ENCODE measurements around the gene PDZD2. TPM values are rescaled to one million over a fixed set of nuclear protein-coding genes. Genes with fewer than 3 reads are reported as not detected.
"Not testable (repeated sequence)": the region's sequence is repeated elsewhere in the genome, so short reads cannot be mapped to it uniquely, and the experiment has no call there.

PDZD2 gene
- total RNA-seq, 1 donor from 2014 or later: not detected

DNA sequence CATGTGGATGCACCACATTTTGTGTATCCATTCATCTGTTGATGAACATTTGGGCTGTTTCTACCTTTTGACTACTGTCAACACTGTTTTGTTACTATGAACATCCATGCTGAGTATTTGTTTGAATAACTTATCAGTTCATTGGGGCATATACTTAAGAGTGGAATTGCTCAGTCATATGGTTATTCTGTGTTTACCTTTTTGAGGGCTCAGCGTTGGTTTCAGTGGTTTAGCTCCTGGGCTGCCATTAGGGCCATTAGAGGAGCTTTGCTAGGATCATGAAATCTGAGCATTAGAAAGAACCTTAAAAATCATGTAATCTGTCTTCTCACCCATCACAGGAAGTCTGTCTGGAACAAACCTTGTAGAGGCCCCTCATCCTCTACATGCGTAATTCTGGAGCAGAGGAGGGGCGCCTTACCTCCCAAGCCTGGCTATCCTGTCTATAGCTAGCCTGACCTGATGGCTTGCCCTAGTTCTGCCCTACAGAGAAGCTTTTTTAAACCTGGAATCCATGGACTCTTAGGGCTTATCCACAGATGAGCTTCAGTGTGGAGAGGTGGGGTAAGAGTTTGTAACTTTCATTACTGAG is 92.9 kb downstream of the PDZD2 start:
- Mint-ChIP-seq H3K27me3 (ENCODE audit: insufficient read depth) (peaks cover 2% of the 10 kb centered on the region), H3K4me1 (ENCODE audit: low read depth) (no peaks in the 10 kb centered on the region), H3K36me3 (ENCODE audit: low read depth) (no peaks in the 10 kb centered on the region), H3K27ac (no peak overlapping the region), H3K9me3 (no peaks in the 10 kb centered on the region), H3K4me3 (no peak overlapping the region)
- no peak for DNase-seq (ENCODE audit: low spot score)
- intact Hi-C loops (cut with micrococcal nuclease): no loop called here

- H3K36me3 Mint-ChIP-seq (ENCODE audit: low read depth); intact Hi-C loops (cut with micrococcal nuclease): not testable (repeated sequence)
Observed at GRCh38 chr5:31732821-31733220, 93.9 kb downstream of the PDZD2 start.

DNA sequence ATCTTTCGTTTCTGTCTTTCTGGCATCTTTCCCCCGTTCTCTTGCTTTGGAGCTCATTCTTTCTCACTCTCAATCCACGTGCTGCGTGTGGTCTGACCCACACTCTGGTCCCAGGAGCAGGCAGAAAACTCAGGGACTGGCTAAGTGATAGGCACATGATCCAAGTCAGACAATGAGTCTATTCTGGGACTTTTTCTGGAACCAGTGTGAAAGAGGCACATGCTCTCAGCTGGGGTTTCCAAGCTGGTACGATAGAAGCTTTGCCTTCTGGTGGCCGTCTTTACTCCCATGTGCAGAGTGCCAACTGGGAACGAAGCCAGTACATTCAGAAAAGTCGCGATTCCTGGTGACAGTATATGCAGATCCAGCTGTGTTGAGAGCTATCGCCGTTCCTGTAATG is 94.4 kb downstream of the PDZD2 start:
- intact Hi-C loops (cut with micrococcal nuclease): no loop called here
- Mint-ChIP-seq H3K9me3 (no peaks in the 10 kb centered on the region), H3K27me3 (ENCODE audit: insufficient read depth) (peaks cover 2% of the 10 kb centered on the region), H3K36me3 (ENCODE audit: low read depth) (no peaks in the 10 kb centered on the region), H3K4me3 (no peak overlapping the region), H3K27ac (no peak overlapping the region), H3K4me1 (ENCODE audit: low read depth) (no peaks in the 10 kb centered on the region)
- no peak for DNase-seq (ENCODE audit: low spot score)

More at GRCh38 chr5:31732821-31733220, 93.9 kb downstream of the PDZD2 start:
- not testable (repeated sequence) for H3K4me1 Mint-ChIP-seq (ENCODE audit: low read depth); H3K27me3 Mint-ChIP-seq (ENCODE audit: insufficient read depth); H3K4me3 Mint-ChIP-seq; DNase-seq (ENCODE audit: low spot score); H3K27ac Mint-ChIP-seq; H3K9me3 Mint-ChIP-seq

DNA sequence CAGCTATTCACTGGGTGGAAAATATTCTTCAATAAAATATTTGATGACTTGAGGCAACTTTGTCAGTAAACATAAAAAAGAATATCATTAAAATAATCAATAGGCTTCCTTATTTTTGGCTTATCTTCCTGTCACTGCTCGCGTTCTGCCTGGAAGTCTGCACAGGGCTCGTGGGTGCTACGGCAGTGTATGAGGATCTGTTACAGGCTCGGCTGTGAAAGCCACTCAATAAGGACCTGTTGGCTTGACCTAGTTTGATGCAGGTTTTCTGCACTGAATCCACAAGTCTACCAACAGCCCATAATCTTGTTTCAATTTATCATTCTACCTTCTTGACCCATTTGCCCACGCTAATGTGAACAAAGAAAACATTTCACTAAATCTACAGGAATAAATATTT is 97.2 kb downstream of the PDZD2 start:
- no peak for DNase-seq (ENCODE audit: low spot score)
- H3K36me3 Mint-ChIP-seq (ENCODE audit: low read depth): no peaks in the 10 kb centered on the region
- H3K9me3 Mint-ChIP-seq: no peaks in the 10 kb centered on the region
- no peak overlapping the region for H3K4me3 Mint-ChIP-seq
- intact Hi-C loops (cut with micrococcal nuclease): no loop called here
- H3K4me1 Mint-ChIP-seq (ENCODE audit: low read depth): no peaks in the 10 kb centered on the region
- peaks cover 2% of the 10 kb centered on the region for H3K27me3 Mint-ChIP-seq (ENCODE audit: insufficient read depth)
- no peak overlapping the region for H3K27ac Mint-ChIP-seq

GRCh38 chr5:31738199-31738598 is 99.3 kb downstream of the PDZD2 start:
- Mint-ChIP-seq H3K4me3 (no peak overlapping the region), H3K27me3 (ENCODE audit: insufficient read depth) (no peaks in the 10 kb centered on the region), H3K9me3 (no peaks in the 10 kb centered on the region), H3K4me1 (ENCODE audit: low read depth) (no peaks in the 10 kb centered on the region), H3K27ac (no peak overlapping the region), H3K36me3 (ENCODE audit: low read depth) (no peaks in the 10 kb centered on the region)
- intact Hi-C loops (cut with micrococcal nuclease): no loop called here
- DNase-seq (ENCODE audit: low spot score): no peak

DNA sequence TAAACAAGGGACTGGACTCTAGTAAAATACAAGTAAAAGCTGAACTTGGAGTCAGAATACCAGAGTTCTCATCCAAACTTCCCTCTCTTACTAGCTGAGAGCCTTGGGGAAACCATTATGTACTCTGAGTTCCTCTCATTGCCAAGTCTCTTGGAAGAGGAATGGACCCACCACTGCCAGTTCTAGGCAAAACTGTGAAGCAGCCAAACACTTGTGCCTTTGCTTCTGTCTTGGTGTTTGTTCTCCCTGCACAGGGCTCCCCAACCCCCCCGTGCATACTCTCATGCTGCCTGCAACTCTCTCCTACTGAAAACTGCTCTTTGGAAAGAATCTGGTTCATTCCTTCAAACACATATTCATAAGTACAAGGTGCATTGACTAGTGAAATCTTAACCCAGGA is 102.6 kb downstream of the PDZD2 start:
- no peak for DNase-seq (ENCODE audit: low spot score)

GRCh38 chr5:31743678-31744077 is 104.7 kb downstream of the PDZD2 start:
- Mint-ChIP-seq H3K27ac (no peak overlapping the region), H3K4me1 (ENCODE audit: low read depth) (no peaks in the 10 kb centered on the region), H3K4me3 (no peak overlapping the region), H3K36me3 (ENCODE audit: low read depth) (no peaks in the 10 kb centered on the region), H3K27me3 (ENCODE audit: insufficient read depth) (no peaks in the 10 kb centered on the region), H3K9me3 (no peaks in the 10 kb centered on the region)
- no peak for DNase-seq (ENCODE audit: low spot score)
- intact Hi-C loops (cut with micrococcal nuclease): no loop called here

More for the DNA sequence above, 102.6 kb downstream of the PDZD2 start:
- Mint-ChIP-seq H3K4me3 (no peak overlapping the region), H3K36me3 (ENCODE audit: low read depth) (no peaks in the 10 kb centered on the region), H3K27me3 (ENCODE audit: insufficient read depth) (no peaks in the 10 kb centered on the region), H3K9me3 (no peaks in the 10 kb centered on the region), H3K4me1 (ENCODE audit: low read depth) (no peaks in the 10 kb centered on the region), H3K27ac (no peak overlapping the region)
- intact Hi-C loops (cut with micrococcal nuclease): no loop called here

DNA sequence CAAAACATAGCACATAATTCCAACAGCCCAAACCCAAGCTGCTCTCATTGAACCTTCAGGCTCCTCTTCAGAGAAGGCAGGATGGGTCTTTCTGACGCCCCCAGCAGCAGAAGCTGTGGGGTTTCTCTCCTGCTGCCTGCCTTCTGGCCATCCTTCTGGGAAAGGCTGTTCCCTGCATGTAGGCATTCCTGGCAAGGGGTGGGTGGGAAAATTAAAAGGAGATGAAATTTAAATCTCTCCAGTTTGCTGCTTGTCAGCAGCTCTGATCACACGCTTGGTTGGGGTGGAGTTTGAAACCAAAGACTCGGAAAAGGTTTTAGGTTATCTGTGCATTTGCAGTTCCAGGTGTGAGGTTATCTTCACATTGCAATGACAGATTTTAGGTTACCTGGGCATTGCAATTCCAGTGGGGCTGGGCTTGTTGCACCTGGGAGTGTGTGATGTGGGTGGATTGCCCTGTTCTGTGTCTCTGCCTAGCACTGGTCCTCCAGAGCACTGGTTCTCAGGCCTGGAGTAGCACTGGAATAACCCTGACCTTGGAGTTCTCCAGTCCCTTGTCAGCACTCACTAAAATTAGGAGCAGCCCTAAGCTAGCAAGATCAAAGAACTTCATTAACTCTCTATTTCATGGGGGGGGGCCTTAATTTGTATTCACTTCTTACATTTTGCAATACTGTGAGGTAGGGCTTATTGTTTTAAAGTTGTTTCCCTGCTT is 109.7 kb downstream of the PDZD2 start:
- H3K36me3 Mint-ChIP-seq (ENCODE audit: low read depth): no peaks in the 10 kb centered on the region
- no peak overlapping the region for H3K27ac Mint-ChIP-seq
- peaks cover 3% of the 10 kb centered on the region for H3K27me3 Mint-ChIP-seq (ENCODE audit: insufficient read depth)
- H3K4me3 Mint-ChIP-seq: no peak overlapping the region
- H3K4me1 Mint-ChIP-seq (ENCODE audit: low read depth): no peaks in the 10 kb centered on the region
- H3K9me3 Mint-ChIP-seq: no peaks in the 10 kb centered on the region
- intact Hi-C loops (cut with micrococcal nuclease): no loop called here
- no peak for DNase-seq (ENCODE audit: low spot score)

GRCh38 chr5:31750215-31750614 is 111.3 kb downstream of the PDZD2 start:
- Mint-ChIP-seq H3K27ac (no peak overlapping the region), H3K9me3 (no peaks in the 10 kb centered on the region), H3K27me3 (ENCODE audit: insufficient read depth) (peaks cover 3% of the 10 kb centered on the region), H3K4me1 (ENCODE audit: low read depth) (no peaks in the 10 kb centered on the region), H3K36me3 (ENCODE audit: low read depth) (no peaks in the 10 kb centered on the region), H3K4me3 (no peak overlapping the region)
- intact Hi-C loops (cut with micrococcal nuclease): no loop called here
- DNase-seq (ENCODE audit: low spot score): no peak

DNA sequence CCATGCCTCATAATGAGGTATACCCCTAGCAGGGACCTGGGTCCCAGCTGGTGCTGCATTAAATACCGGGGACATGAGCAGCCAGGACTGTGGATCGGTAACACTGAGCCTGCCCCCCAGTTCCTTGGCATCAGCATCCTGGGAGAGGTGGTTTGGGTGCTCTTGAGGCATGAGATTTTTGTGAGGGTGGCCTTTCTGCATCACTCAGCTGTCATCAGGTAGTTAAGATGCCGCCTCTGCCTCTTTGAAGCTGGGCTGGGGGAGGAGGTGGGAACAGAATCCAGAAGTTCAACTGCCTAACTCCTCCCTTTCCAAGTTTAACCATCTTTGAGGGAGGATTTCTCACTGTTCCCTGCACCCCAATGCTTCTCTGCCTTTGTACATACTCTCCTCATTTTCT is 112.7 kb downstream of the PDZD2 start:
- intact Hi-C loops (cut with micrococcal nuclease): no loop called here
- Mint-ChIP-seq H3K27ac (no peak overlapping the region), H3K9me3 (no peaks in the 10 kb centered on the region), H3K36me3 (ENCODE audit: low read depth) (no peaks in the 10 kb centered on the region), H3K27me3 (ENCODE audit: insufficient read depth) (peaks cover 3% of the 10 kb centered on the region), H3K4me1 (ENCODE audit: low read depth) (no peaks in the 10 kb centered on the region), H3K4me3 (no peak overlapping the region)
- DNase-seq (ENCODE audit: low spot score): no peak

- intact Hi-C loops (cut with micrococcal nuclease): no loop called here
- Mint-ChIP-seq H3K36me3 (ENCODE audit: low read depth) (no peaks in the 10 kb centered on the region), H3K27me3 (ENCODE audit: insufficient read depth) (peaks cover 3% of the 10 kb centered on the region), H3K4me3 (no peak overlapping the region), H3K9me3 (no peaks in the 10 kb centered on the region), H3K27ac (no peak overlapping the region), H3K4me1 (ENCODE audit: low read depth) (no peaks in the 10 kb centered on the region)
- DNase-seq (ENCODE audit: low spot score): no peak
Observed at GRCh38 chr5:31753700-31754357, 114.9 kb downstream of the PDZD2 start.

- DNase-seq (ENCODE audit: low spot score): no peak
- no peaks in the 10 kb centered on the region for H3K4me1 Mint-ChIP-seq (ENCODE audit: low read depth)
- no peaks in the 10 kb centered on the region for H3K36me3 Mint-ChIP-seq (ENCODE audit: low read depth)
- H3K9me3 Mint-ChIP-seq: no peaks in the 10 kb centered on the region
- intact Hi-C loops (cut with micrococcal nuclease): no loop called here
- H3K4me3 Mint-ChIP-seq: no peak overlapping the region
- no peak overlapping the region for H3K27ac Mint-ChIP-seq
- no peaks in the 10 kb centered on the region for H3K27me3 Mint-ChIP-seq (ENCODE audit: insufficient read depth)
Observed at GRCh38 chr5:31754358-31754704, 115.4 kb downstream of the PDZD2 start.

DNA sequence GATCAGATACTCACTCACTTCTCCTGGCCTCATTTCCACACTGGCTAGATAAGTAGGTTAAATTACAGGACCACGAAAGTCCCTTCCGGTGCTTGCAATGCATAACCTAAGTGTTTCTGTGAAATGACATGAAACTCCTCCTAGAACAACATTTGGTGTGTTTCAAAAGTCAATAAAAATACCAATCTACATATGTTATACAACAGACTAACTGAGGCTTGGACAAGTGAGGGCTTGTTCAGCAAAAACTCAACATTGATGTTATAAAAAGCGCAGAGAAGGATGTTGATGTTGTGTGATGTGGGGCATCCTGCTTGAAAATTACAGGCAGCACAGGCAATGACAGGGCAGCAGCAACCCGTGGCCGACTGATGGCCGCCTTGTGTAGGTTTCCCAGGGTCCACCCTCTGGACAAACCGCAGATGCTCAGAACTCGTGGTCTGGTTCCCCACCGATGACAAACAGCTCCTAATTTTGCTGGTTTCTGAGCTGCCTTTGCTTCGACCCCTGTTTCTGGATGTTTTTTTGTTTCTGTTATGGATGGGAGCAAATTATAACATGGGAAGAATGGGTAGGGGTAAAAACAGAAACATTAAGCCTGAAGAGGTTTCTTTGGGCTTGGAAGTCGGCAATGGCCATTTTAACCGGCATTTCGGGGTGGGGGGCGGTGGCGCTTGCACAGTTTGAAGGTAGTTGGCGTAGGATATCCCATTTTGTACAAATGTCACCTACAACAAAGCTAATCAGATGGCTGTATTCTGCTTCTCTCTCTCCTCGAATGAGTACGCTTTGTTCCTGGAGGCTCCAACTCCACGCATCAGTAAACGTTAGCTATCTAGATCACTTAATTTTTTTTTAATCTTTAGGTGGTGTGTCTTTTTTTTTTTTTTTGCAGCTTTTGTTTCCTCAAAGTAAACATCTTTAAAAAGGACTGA is 116.1 kb downstream of the PDZD2 start:
- Mint-ChIP-seq H3K9me3 (no peaks in the 10 kb centered on the region), H3K27me3 (ENCODE audit: insufficient read depth) (no peaks in the 10 kb centered on the region), H3K4me3 (no peak overlapping the region), H3K36me3 (ENCODE audit: low read depth) (no peaks in the 10 kb centered on the region), H3K4me1 (ENCODE audit: low read depth) (no peaks in the 10 kb centered on the region), H3K27ac (no peak overlapping the region)
- DNase-seq (ENCODE audit: low spot score): no peak
- intact Hi-C loops (cut with micrococcal nuclease): no loop called here

Data from activated T-helper 1 cell treated with anti-CD3 and anti-CD28 coated beads, Interleukin-12 subunit alpha, Interleukin-12 subunit beta, Interleukin-2, Interleukin-4 antibody, amounts not matched to agents 30 ng/mL and 10 ng/mL and 1 ng/mL, durations not matched to agents 14 hours and 24 hours and 36 hours (primary cell).